Sigmoid colon (tissue), 4 donors: ENCODE data around the gene CISD1.

Experiments
- EP300 ChIP-seq, 4 donors: sonication (generic); formaldehyde crosslinking; IDR thresholded peaks; one replicate each; pipeline ENCODE4 v1.6.1; 2017; ENCODE audit warnings: antibody characterized with exemption in 4 of 4
- POLR2A ChIP-seq, 2 donors: fragments of 450-650 bp; IDR thresholded peaks; one replicate each; pipeline ENCODE4 v1.6.1; 2016; ENCODE audit warnings: antibody characterized with exemption in 2 of 2, mild to moderate bottlenecking in 2 of 2, moderate library complexity in 2 of 2
- POLR2AphosphoS5 ChIP-seq, 4 donors: sonication (generic); formaldehyde crosslinking; IDR thresholded peaks; one replicate each; pipeline ENCODE4 v1.6.1; 2017; ENCODE audit warnings: antibody characterized with exemption in 4 of 4
- TF ChIP-seq, protein P1 (sequence below), 4 experiments: fragments of 450-650 bp in 3 of 4; fragments of 200-600 bp in 1 of 4; IDR thresholded peaks; one replicate each; pipeline ENCODE4 v1.5.1; 2016 to 2019; ENCODE audit warnings: antibody characterized with exemption in 4 of 4, mild to moderate bottlenecking in 3 of 4, moderate library complexity in 2 of 4

GRCh38 chr10:58281092-58281752 is 12.3 kb downstream of the CISD1 start:
- TF ChIP-seq POLR2A (IDR thresholded peaks at IDR 0.05), result no peak
- TF ChIP-seq, protein P1, sequence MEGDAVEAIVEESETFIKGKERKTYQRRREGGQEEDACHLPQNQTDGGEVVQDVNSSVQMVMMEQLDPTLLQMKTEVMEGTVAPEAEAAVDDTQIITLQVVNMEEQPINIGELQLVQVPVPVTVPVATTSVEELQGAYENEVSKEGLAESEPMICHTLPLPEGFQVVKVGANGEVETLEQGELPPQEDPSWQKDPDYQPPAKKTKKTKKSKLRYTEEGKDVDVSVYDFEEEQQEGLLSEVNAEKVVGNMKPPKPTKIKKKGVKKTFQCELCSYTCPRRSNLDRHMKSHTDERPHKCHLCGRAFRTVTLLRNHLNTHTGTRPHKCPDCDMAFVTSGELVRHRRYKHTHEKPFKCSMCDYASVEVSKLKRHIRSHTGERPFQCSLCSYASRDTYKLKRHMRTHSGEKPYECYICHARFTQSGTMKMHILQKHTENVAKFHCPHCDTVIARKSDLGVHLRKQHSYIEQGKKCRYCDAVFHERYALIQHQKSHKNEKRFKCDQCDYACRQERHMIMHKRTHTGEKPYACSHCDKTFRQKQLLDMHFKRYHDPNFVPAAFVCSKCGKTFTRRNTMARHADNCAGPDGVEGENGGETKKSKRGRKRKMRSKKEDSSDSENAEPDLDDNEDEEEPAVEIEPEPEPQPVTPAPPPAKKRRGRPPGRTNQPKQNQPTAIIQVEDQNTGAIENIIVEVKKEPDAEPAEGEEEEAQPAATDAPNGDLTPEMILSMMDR (IDR thresholded peaks at IDR 0.05), result no peak
- TF ChIP-seq EP300 (IDR thresholded peaks at IDR 0.05), result no peak
- no peak for TF ChIP-seq POLR2AphosphoS5 (IDR thresholded peaks at IDR 0.05)
